Erythroblast (primary cell): ENCODE measurements around the gene OTOR.

Experiments
- GATA1 ChIP-seq: IDR thresholded peaks from 2 replicates; pipeline ENCODE4 v1.6.1; 2011; ENCODE audit warnings: low read depth, mild to moderate bottlenecking, control low read depth, low read length, moderate library complexity
- POLR2A ChIP-seq: IDR thresholded peaks from 2 replicates; pipeline ENCODE4 v1.6.1; 2011; ENCODE audit warnings: mild to moderate bottlenecking, low read length

- TF ChIP-seq POLR2A (no peak), GATA1 (no peak)
These were observed 27.8 kb downstream of the OTOR start for GRCh38 chr20:16775961-16776360.
